ENCODE data around the gene PILRA.
A peak's percentile ranks its signal among the peaks of the same experiment; 100 is the strongest.
"Not testable (repeated sequence)": the region's sequence is repeated elsewhere in the genome, so short reads cannot be mapped to it uniquely, and the experiment has no call there.

PILRA gene

GRCh38 chr7:100430493-100431285 lies 57.4 kb downstream of the PILRA start:
- DNase-seq (ENCODE audit: low read depth, low spot score), result no peak

GRCh38 chr7:100431286-100431735 lies 58.0 kb downstream of the PILRA start:
- no peak for DNase-seq (ENCODE audit: low read depth, low spot score)
- H3K27ac ChIP-seq, result no peak overlapping the region

More at GRCh38 chr7:100430493-100431285, 57.4 kb downstream of the PILRA start:
- peak overlapping the region; percentile 96 for H3K27ac ChIP-seq

- H3K27ac ChIP-seq, result no peak overlapping the region
- DNase-seq (ENCODE audit: low read depth, low spot score), result no peak
These were observed 58.8 kb downstream of the PILRA start for GRCh38 chr7:100432053-100432452.

DNA sequence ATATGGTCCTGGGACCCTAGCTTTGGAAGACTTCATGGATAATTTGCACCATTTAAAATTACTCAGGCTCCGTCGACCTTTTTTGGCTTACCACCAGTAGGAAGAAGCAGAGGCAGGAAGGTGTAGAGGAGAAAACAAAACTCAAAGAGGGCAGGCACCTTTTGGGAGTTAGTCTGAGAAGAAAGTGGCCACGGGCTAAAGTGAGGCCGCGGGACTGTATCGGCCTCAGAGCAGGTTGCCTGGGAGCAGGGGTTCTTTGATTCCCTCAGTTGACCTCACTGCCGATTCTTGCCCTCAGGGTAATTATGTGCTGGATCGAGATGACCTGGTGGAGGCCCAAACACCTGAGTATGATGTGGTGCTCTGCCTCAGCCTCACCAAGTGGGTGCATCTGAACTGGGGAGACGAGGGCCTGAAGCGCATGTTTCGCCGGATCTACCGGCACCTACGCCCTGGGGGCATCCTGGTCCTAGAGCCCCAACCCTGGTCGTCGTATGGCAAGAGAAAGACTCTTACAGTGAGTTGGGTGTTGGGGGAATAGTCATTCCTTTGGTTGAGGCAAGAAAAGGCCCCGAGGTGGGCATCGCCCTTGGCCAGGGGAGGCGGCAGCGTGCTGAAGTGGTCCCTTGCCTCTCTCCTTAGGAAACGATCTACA lies 59.5 kb downstream of the PILRA start:
- no peak overlapping the region for H3K27ac ChIP-seq
- no peak for DNase-seq (ENCODE audit: low read depth, low spot score)

- no peak for DNase-seq (ENCODE audit: low read depth, low spot score)
- no peak overlapping the region for H3K27ac ChIP-seq
These were observed 59.9 kb downstream of the PILRA start for GRCh38 chr7:100433276-100433591.

DNA sequence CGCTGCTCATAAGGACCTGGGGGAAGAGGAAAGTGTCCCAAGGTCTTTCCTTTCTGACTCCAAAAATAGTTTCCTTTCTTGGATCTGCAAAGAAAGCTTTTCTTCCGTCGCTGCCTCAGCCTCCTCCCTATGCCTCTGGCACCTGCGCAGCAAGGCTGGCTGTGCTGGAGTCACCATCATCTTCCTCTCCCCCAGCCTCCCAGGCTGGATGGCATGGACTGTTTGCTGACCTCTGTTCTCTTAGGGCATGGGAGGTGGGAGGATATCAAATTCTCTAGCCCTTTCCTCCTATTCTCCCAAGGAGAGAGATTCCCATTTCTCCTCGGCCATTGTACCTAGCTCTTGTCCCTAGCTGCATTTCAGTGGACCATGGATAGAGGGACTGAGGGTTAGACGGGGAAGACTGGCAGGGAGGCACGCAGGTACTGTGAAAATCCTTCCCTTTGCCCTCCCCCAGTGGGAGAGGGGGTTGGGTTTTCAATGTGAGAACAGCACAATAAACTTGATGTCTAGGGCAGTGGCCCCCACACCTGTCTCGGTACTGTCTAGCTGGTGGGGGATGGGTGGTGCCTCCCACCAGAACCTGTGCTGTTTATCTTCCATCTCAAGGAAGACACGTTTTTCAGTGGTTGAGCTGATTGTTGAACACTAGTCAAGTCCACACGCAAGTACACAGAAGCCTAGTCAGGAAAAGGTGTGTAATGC lies 60.5 kb downstream of the PILRA start:
- H3K27ac ChIP-seq, result no peak overlapping the region
- DNase-seq (ENCODE audit: low read depth, low spot score), result no peak

DNA sequence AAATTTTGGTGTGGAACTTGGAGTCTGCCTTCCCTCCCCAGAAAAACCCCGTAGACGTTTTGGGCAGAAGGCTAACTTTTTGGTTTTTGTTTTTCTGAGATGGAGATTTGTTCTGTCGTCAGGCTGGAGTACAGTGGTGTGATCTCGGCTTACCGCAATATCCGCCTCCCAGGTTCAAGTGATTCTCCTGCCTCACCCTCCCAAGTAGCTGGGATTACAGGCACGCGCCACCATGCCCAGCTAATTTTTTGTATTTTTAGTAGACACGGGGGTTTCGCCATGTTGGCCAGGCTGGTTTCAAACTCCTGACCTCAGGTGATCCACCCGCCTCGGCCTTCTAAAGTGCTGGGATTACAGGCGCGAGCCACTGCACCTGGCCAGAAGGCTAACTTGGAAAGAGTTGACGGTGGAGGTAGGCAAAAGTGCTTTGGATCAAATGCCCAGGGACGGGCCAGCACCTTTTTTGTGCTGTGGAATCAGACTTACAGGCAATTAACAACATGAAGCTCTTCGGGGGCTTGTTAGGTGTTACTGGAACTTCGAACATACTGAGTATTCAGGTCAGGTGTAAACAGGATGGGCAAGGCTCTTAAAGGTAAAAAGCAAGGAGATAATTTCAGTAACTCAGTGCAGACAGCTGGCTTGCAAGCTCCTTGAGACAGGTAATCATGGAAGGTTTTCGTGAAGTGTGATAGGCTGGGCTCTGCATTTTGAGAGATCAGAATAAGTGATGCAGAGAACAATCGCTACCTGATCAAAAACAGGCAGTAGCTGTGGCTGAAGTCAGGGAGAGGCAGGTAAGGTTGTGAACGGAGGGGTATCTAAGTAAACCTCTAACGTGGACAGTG lies 61.2 kb downstream of the PILRA start:
- no peak for DNase-seq (ENCODE audit: low read depth, low spot score)
- H3K27ac ChIP-seq, result peak overlapping the region; percentile 95

DNA sequence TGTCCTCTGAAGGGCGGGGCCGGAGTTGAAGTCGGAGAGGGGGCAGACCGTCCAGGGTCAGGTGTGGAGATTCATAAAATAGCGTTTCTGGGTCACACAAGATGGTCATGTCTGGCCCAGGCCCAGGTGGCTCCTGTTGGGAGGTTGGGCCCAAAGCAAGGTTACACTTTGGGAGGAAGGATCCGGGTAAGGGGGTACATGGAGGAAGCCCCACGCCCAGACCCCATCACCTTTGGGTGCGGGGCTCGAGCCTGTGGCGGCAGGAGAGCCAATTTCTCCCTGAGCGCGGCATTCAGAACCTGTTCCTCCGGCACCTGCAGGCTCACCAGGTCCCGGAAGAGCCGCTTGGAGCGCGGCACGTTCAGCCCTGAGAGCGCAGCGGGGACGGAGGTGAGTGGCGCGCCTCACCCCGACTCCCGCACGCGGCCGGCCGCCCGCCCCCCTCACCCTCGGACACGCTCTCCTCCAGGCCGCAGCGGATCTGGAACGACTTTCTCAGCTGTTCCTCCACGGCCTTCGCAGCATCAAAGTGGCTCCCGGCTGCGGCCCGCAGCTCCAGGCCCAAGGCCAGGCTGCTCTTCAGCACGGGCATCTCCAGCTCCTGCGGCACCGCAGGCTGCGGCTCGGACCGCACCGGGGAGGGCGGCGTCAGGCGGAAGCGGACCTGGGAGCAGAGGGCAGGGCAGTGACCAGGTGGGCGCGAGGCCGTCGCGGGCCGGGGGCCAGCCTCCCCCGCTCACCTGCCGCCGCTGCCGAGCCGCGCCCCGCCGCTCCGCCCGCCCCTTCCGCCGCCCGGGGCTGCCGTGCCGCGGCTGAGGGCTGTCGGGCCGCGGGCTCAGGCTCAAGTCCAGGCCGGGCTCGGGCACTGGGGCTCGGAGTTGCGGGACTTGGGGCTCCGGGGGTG lies 62.4 kb downstream of the PILRA start:
- no peak for DNase-seq (ENCODE audit: low read depth, low spot score)
- peak overlapping the region; percentile 95 for H3K27ac ChIP-seq

GRCh38 chr7:100437150-100438100 lies 64.1 kb downstream of the PILRA start:
- no peak for DNase-seq (ENCODE audit: low read depth, low spot score)
- H3K27ac ChIP-seq, result no peak overlapping the region

GRCh38 chr7:100438172-100438571 lies 64.9 kb downstream of the PILRA start:
- H3K27ac ChIP-seq, result no peak overlapping the region
- no peak for DNase-seq (ENCODE audit: low read depth, low spot score)

- H3K27ac ChIP-seq; DNase-seq (ENCODE audit: low read depth, low spot score): not testable (repeated sequence)
These were observed 65.4 kb downstream of the PILRA start for GRCh38 chr7:100438731-100439130.

DNA sequence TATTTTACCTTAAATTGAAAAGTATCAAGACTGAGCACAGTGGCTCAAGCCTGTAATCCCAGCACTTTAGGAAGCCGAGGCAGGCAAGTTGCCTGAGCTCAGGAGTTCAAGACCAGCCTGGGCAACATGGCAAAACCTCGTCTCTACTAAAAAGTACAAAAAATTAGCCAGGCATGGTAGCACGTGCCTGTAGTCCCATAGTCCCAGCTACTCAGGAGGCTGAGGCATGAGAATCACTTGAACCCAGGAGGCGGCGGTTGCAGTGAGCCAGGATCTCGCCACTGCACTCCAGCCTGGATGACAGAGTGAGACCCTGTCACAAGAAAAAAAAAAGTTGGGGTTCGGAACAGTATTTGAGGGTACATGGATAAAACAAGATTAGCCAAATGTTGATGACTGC lies 66.0 kb downstream of the PILRA start:
- H3K27ac ChIP-seq; DNase-seq (ENCODE audit: low read depth, low spot score): not testable (repeated sequence)

DNA sequence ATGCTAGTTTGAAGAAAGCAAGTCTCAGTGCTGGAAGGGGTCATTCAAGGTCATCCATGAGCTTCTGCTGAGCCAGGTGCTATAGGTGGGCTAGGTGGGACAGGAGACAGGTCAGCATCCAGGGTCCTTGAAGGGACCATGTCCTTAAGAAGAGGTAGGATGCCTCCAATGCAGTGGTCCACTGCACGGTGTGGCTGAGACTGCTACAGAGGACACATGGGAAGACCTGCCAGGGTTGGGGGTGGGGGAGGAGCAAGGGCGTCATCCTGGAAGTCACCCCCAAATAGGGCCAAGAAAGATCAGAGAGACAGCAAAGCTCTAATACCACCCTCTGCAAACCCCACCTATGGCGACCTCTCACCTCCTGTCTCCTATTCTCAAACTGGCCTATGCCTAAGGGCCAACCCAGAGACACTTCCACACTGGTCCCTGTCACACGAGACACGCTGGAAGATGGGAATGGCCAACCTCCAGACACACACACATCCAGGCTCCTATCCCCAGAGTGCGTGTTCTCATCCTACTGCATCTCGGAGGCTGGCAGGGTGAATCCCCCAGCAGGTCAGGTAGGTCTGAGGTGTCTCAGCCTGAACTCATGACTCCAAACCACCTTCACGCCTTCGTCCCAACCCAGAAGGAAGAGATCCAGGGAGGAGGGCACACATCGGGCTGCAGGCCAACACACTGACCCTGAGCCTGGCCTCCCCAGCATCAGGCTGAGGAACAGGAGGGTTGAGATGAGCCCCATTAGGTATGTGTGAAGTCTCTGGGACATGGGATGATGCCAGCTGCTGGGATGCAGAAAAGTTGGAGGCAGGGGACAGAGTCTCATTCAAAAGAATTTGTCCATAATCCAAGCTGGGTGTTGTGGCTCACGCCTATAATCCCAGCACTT lies 68.6 kb downstream of the PILRA start:
- no peak for DNase-seq (ENCODE audit: low read depth, low spot score)

GRCh38 chr7:100443096-100443840 lies 70.0 kb downstream of the PILRA start:
- no peak for DNase-seq (ENCODE audit: low read depth, low spot score)

More for the DNA sequence above, 68.6 kb downstream of the PILRA start:
- H3K27ac ChIP-seq, result no peak overlapping the region

GRCh38 chr7:100444311-100445278 lies 71.3 kb downstream of the PILRA start:
- DNase-seq (ENCODE audit: low read depth, low spot score), result no peak
- H3K27ac ChIP-seq, result no peak overlapping the region

More at GRCh38 chr7:100443096-100443840, 70.0 kb downstream of the PILRA start:
- H3K27ac ChIP-seq, result no peak overlapping the region
